Fibroblast of skin of scalp (primary cell): ENCODE data around the gene CDH23.

Experiments used
- DNase-seq: peaks from one replicate; pipeline ENCODE4 v3.0.0-alpha.2; 2013

CDH23 gene

DNA sequence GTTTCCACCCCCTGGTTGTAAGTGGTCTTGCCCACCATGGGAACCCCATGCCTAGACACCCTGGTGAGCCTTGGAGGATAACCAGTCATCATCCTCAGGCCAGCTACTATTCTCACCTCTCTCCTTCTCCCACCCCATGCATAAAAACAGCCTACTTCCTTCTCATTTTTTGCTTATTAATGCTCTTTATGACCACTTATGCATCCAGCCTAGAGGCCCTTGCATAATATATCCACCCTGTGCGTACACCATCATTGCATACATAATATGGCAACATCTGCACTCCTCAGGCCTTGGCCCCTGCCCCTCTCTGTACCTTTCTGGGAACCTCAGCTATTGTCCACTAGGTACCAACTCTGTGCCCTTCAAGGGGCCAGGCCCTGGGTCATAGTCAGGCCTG is 91.0 kb downstream of the CDH23 start:
- DNase-seq, result no peak

- no peak for DNase-seq
These were observed 92.4 kb downstream of the CDH23 start for GRCh38 chr10:71489077-71489476.

GRCh38 chr10:71492872-71493271 is 96.2 kb downstream of the CDH23 start:
- no peak for DNase-seq

DNA sequence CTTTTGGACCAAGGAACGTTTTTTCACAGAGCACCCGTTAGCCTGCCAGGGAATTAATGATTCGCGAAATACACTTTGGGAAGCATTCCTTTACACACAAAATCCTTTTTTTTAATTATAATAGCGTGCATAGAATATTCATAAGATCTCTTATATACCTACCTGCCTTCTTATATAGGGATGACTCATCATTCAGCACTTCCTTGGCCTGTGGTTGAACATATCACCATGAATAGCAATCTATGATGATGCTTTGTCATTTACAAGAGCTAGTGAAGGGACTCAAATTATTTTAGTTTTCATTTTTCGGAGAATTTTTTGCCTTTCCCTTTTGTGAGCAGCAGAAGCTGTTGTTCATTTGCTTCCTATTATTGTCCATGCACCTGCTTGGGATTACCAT is 97.0 kb downstream of the CDH23 start:
- no peak for DNase-seq

- DNase-seq, result no peak
These were observed 97.8 kb downstream of the CDH23 start for GRCh38 chr10:71494476-71494875.

DNA sequence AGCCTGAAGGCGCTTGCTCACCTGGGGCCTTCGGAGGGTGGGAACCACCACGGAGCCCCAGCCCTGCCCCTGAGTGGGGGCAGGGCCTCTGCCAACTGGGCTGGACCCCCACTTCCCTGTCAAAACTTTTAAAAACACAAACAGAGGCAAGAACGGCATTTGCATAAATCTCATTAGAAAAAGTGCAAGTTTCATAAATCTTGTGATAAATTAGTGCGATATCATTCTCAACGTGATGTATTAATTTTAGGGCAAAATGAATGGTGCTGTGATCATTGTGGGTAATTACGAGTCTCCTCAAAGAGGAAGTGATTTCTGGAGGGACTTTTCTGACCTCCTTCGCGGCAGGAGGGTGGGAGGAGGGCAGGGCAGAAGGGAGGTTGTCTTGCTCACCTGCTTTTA is 98.3 kb downstream of the CDH23 start:
- no peak for DNase-seq

DNA sequence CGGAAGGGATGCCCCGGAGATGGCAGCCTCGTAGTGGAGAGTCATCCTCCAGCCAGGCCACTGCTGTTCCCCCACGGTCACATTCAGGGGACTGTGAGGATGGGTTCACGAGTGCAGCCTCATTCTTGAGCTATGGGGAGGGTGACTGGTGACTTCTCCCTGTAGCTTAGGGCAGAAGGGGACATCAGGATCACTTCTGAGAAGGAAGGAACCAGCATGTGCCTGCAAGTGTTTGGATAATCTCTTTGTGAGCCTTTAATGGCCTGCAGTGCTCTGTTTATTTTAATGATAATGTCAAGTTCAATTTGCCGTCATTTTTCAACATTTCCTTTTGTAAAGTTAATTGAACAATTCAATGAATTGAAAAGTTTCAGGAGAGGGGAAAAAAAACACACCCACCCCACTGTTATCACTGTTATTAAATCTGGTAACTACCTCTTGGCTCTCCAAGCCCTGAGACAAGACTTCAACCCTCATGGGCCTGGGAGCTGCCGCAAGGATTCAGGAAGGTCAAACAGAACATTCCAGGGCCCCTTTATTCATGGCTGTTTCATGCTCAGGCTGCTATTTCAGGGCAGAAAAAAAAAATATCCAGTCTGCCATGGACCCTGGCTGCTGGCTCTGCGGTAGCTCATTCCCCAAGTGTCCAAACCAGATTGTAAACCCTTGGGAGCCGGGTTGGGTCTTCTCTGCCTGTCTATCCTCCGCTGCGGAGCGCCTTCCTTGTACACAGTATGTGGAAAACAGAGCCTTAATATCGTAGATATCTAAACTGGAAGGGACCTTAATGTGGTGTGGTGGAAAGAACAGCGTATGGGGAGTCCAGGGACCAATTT is 100.4 kb downstream of the CDH23 start:
- no peak for DNase-seq

GRCh38 chr10:71497763-71498326 is 101.1 kb downstream of the CDH23 start:
- no peak for DNase-seq

GRCh38 chr10:71501402-71501801 is 104.7 kb downstream of the CDH23 start:
- no peak for DNase-seq

DNA sequence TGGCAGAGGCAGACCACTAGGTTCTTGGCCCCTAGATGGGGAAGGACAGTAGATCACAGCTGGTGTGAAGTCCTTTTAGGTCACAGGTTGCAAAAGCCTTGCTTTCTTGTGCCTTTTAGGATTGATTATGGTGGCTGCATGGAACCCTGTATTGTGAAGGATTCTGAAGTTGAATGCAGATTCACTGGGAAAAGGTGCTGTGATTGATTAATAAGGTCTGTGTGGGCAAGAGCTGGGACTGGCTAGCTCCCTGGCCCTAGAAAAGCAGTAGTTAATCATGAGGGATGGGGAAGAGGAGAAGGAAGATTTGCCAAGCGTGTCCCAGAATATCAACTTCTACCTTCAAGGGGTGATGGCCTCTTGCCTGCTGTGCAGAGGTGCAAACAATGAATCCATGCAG is 105.5 kb downstream of the CDH23 start:
- no peak for DNase-seq

DNA sequence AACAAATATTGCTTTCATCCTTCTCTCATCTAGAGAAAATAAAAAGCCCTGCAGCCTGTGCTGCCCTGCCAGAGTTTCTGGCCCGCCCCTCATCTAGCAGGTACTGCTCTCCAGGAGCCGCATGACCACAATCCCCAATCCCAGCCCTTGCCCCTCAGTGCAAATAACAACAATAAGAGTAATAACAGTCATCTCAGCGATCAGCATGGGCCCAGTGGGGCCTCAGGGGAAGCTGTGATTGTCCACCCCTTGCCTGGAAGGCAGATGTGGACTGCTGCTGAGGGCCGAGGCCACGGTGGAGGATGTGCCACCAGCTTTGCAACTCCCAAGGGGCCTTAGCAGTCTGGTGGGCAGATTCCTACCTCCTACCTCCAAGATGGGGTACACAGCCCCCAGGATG is 106.1 kb downstream of the CDH23 start:
- DNase-seq, result no peak

DNA sequence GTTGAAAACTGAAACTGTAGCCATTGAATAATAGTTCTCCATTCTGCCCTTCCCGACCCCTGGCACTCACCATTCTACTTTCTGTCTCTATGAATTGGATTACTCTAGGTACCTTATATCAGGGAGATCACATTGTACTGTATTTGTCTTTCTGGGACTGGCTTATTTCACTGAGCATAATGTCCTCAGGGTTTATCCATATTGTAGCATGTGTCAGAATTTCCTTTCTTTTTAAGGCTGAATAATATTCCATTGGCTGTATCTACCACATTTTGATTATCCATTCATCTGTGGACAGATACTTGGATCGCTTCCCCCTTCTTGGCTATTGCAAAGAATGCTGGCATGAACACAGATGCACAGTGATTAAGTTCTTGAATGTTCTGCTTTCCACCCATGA is 107.4 kb downstream of the CDH23 start:
- no peak for DNase-seq

GRCh38 chr10:71504570-71504969 is 107.8 kb downstream of the CDH23 start:
- no peak for DNase-seq

- DNase-seq, result no peak
These were observed 109.1 kb downstream of the CDH23 start for GRCh38 chr10:71505862-71506261.

GRCh38 chr10:71509444-71509843 is 112.7 kb downstream of the CDH23 start:
- DNase-seq, result no peak

DNA sequence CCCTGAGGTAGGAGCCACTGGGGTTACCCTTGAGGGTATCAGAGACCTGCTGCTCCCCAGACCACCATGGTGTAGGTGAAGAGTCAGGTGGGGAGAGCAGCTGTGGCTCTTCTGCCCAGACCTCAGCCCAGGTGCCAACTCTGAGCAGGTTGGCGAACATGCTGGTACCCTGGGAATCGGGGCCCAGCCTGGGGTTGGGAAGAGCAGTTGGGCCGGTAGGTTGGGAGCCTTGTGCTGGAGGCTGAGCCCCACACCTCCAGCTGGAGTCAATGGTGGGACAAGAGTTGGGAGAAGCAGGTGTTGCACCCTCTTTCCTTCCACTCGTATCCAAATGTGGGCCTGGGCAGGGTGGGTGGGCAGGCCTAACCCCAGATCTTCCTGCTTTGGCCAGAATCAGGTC is 114.5 kb downstream of the CDH23 start:
- no peak for DNase-seq

- DNase-seq, result no peak
These were observed 115.6 kb downstream of the CDH23 start for GRCh38 chr10:71512312-71512711.

- peak; percentile 39 for DNase-seq
These were observed 116.2 kb downstream of the CDH23 start for GRCh38 chr10:71512761-71513539.

DNA sequence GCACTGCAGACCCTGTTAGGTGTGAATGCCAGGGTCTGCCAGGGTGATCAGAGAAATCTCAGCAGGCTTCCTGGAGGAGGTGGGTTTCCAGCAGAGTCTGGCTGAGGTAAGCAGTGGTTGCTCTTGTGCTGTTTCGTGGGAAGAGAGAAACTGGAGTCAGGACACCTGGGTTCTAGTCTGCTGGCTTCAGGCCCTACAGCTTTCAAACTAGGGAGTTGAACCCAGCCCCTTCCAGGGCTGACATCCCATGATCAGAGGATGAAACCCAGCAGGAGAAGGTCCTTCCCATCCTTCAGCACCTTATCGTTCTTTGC is 116.8 kb downstream of the CDH23 start:
- DNase-seq, result no peak

- DNase-seq, result no peak
These were observed 117.2 kb downstream of the CDH23 start for GRCh38 chr10:71513936-71514335.

DNA sequence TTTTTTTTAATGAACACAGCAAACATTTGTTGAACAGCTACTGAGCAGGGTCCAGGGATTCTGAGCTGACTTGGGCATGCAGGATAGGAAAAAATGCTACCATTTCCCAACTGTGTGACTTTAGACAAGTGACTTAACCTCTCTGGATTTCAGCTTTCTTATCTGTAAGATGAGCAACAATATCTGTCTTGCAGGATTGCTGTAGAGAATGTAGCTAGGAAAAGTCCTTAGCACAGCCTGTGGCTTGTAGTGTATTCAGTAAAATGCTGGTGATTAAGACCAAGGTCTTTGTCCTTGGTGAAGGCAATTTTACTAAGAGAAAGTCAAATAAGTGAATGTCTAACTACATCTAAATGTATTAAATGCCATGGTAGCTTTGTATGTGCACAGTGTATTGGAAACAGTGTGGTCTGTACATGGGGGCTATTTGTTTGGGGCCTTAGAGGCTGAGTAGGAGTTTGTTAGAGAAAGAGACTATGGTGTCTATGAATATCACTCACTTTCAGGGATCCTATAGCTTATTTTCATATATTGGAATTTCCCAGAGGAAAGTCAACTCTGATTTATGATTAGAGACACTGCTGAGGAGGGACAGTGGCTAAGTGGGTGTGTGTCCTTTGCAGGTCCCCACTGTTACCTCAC is 118.9 kb downstream of the CDH23 start:
- DNase-seq, result no peak

DNA sequence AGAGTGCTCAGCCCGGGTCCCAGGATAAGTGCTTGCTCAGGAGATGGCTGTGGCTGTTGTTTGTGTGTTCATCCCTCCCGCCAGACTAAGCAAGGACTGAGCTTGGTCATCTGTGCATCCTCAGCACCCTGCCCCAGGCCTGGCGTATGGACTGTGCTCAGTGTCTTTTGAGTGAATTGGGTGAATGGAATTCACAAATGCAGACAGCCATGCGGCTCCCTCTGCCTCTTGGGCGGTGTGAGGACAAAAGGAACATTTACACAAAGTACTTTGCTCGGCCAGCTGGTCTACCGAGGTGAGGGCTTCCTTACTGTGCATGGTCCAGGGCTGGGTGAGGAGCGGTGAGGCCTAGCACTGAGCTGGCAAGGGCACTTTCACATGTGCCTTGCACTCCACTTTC is 120.2 kb downstream of the CDH23 start:
- DNase-seq, result no peak
